Mucosa of descending colon (tissue), 3 donors: ENCODE data around the gene PARD3B. TPM values are rescaled to one million over a fixed set of nuclear protein-coding genes. Genes with fewer than 3 reads are reported as not detected.
A peak's percentile ranks its signal among the peaks of the same experiment; 100 is the strongest.

ENCODE experiments used
- ATAC-seq: fragments of 200-7000 bp; cut with Tn5 transposase; one replicate; pipeline ENCODE4 v1.9.1; 2020; ENCODE audit warnings: mild to moderate bottlenecking, moderate library complexity
- DNase-seq, 3 donors: peaks; one replicate each; pipeline ENCODE4 v3.0.0-alpha.2; 2020
- H3K36me3 ChIP-seq: fragments of 200-600 bp; one replicate; pipeline ENCODE4 v1.8.0; 2021; ENCODE audit warnings: low read depth, mild to moderate bottlenecking
- H3K4me1 ChIP-seq: fragments of 200-600 bp; one replicate; pipeline ENCODE4 v1.8.0; 2021; ENCODE audit warnings: low read depth, mild to moderate bottlenecking
- H3K4me3 ChIP-seq: fragments of 200-600 bp; one replicate; pipeline ENCODE4 v1.8.0; 2021; ENCODE audit warnings: mild to moderate bottlenecking
- H3K9me3 ChIP-seq: fragments of 200-600 bp; one replicate; pipeline ENCODE4 v1.8.0; 2021; ENCODE audit warnings: mild to moderate bottlenecking
- CTCF ChIP-seq: fragments of 200-600 bp; IDR thresholded peaks from one replicate; pipeline ENCODE4 v1.8.0; 2022; ENCODE audit warnings: antibody characterized with exemption, mild to moderate bottlenecking
- intact Hi-C, 2 donors: fragments of 100-400 bp; cut with DNase I in 1 of 2; cut with micrococcal nuclease in 1 of 2; formaldehyde crosslinking; loops; one replicate each; pipeline versions ENCODE4 v1.11.0 to v1.11.1; 2022; cut with DNase I, micrococcal nuclease
- total RNA-seq, 3 donors: library from RNA; stranded (reverse); fragmentation: NEBNext Ultra II Directional in 2 of 3; extraction: Animal tissue kit (Norgen Biotek cat#: 25700) in 2 of 3; gene quantifications; one replicate each; pipeline versions ENCODE4 v1.2.1 to v1.2.4, GENCODE V29; 2021 to 2023
- donor health status: DM: no; HTN: no; CAD: no; lungs with moderate emphysema.
- donor health status: DM: no; HTN: no; CAD: no.
- donor health status: DM: no; HTN: yes; CAD: no.

PARD3B gene
- total RNA-seq, 3 donors from 2014 or later, result 21.1 to 56.8 (median 44.0) TPM

GRCh38 chr2:204933735-204934374, 388.6 kb downstream of the PARD3B start:
- no peak for DNase-seq
- Histone ChIP-seq H3K4me1 (no peaks in the 10 kb centered on the region), H3K4me3 (no peak overlapping the region), H3K36me3 (no peaks in the 10 kb centered on the region), H3K9me3 (no peaks in the 10 kb centered on the region)
- intact Hi-C loops, result no loop called here
- no peak for TF ChIP-seq CTCF
- no peak for ATAC-seq

- H3K4me3 ChIP-seq, result no peak overlapping the region
- peaks cover 7% of the 10 kb centered on the region for H3K9me3 ChIP-seq
- no peak for TF ChIP-seq CTCF
- no peaks in the 10 kb centered on the region for H3K4me1 ChIP-seq
- H3K36me3 ChIP-seq, result no peaks in the 10 kb centered on the region
- intact Hi-C loops, result no loop called here
- DNase-seq (no peak), ATAC-seq (no peak)
Measured at GRCh38 chr2:204944927-204945326, 399.7 kb downstream of the PARD3B start.

- H3K36me3 ChIP-seq, result no peaks in the 10 kb centered on the region
- intact Hi-C loops, result no loop called here
- H3K9me3 ChIP-seq, result peaks cover 7% of the 10 kb centered on the region
- no peaks in the 10 kb centered on the region for H3K4me1 ChIP-seq
- no peak for ATAC-seq
- no peak for TF ChIP-seq CTCF
- DNase-seq, result no peak
- no peak overlapping the region for H3K4me3 ChIP-seq
Measured at GRCh38 chr2:204945376-204945775, 400.1 kb downstream of the PARD3B start.

GRCh38 chr2:204946892-204947291, 401.6 kb downstream of the PARD3B start:
- Histone ChIP-seq H3K4me3 (no peak overlapping the region), H3K9me3 (peaks cover 7% of the 10 kb centered on the region), H3K4me1 (no peaks in the 10 kb centered on the region), H3K36me3 (no peaks in the 10 kb centered on the region)
- no peak for TF ChIP-seq CTCF
- ATAC-seq (no peak), DNase-seq (no peak)
- intact Hi-C loops, result no loop called here

GRCh38 chr2:204947405-204947804, 402.1 kb downstream of the PARD3B start:
- peaks cover 7% of the 10 kb centered on the region for H3K9me3 ChIP-seq
- intact Hi-C loops, result no loop called here
- H3K4me3 ChIP-seq, result no peak overlapping the region
- no peaks in the 10 kb centered on the region for H3K4me1 ChIP-seq
- no peak for TF ChIP-seq CTCF
- H3K36me3 ChIP-seq, result no peaks in the 10 kb centered on the region
- peak; percentile 13 for ATAC-seq
- DNase-seq, result no peak
